GM21381 (cell line): ENCODE results near the gene RASSF1.
"Not testable (repeated sequence)": the region's sequence is repeated elsewhere in the genome, so short reads cannot be mapped to it uniquely, and the experiment has no call there.

Experiments used
- ATAC-seq: cut with Tn5 transposase; IDR thresholded peaks from one replicate; pipeline ENCODE4 v1.9.1; 2021; ENCODE audit warnings: mild to moderate bottlenecking, moderate library complexity; ENCODE audit not compliant: unreplicated experiment

RASSF1 gene

DNA sequence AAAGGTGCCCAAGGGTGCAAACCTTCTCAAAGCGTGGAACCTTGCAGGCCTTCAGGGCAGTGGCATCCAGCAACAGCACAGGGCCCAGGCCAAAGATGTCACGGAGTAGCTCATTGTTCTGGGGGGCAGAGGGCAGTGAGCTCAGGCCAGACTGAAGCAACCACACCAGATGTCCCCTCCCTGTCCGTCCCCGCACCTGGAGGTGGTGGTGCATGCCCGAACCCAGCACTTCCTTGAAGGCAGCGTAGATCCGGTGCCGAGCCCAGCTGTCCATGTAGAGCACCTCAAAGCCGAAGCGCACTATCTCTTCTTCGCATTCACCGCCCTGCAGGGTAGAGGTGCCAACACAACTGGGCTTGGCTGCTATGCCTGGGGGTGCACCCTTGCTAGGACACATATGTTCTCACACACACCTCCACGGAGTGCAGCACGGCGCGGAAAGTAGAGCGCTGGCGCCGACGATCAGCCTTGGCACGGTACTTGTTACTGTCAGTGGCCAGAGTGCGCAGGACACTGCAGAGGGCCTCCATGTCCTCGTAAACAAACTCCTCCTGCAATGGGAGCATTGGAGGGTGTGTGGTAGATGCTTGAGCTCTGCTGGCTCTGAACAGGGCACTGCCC, 52.1 kb downstream of the RASSF1 start:
- ATAC-seq, result no peak

DNA sequence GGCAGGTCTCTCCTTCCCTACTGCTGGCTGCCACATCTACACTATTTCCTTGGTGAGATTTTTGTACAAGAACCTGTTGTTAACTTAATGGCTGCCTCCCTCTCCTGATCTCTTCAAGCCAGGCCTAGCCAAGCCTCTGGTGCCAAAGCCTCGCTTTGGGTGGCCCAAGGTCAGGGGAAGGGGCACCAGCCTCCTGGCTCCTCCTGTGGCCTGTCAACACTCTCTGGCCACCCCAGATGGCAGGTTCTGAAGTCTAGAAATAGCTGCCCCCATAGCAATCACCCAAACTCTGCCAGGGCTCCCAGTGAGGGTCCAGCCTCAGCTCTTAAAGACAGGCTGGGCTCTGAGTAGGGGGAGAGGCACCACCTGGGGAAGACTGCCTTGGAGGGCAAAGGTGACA, 53.4 kb downstream of the RASSF1 start:
- ATAC-seq, result no peak

DNA sequence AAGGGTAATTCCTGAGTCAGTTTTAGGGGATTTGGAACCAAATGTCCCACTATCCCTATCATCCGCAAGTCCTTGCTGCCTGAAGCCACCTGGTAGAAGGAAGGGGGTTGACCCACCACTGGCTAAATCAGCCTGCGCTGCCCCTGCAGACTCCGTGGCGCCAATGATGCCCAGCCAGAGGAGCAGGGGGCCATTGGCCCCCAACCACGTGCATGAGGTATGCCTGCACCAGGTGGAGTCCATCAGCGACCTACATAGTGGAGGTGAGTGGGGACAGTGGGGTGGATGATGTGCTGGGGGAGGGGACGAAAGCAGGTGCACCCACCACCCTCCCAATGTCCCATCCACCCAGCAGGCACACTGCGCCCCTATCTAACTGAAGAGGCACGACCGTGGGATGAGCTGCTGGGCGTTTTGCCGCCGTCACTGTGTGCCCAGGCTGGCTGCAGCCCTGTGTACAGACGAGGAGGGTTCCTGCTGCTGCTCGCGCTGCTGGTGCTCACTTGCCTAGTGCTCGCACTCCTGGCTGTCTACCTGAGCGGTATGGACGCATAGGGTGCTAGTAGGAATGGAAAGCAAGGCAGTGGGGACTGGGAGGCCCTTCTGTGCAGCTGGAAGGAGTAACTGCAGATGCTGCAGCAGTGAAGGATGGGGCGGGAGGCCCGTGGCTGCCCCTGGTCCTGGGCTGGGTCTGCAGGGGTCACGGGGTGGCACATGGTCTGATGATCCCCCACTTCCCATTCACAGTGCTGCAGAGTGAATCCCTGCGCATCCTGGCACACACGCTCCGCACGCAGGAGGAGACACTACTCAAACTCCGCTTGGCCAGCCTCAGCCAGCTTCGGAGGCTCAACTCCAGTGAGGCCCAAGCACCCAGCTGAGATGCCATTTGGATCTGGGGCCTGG, 54.1 kb downstream of the RASSF1 start:
- no peak for ATAC-seq

DNA sequence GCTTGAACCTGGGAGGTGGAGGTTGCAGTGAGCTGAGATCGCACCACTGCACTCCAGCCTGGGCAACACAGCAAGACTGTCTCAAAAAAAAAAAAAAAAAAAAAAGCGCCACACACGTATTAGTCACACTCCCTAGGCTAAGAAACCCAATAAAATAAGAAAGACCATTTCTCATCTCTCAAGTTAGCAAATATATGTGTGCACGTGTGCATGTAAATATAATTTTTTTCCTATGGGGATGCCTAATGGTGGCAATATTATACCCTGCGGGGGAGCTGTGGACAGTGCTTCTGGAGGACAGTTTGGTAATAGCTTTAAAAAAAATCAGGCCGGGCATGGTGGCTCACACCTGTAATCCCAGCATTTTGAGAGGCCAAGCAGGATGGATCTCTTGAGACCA, 56.5 kb downstream of the RASSF1 start:
- ATAC-seq, result not testable (repeated sequence)
